Astrocyte of the spinal cord (primary cell): Measurements from ENCODE around the gene APOB.

Experiments
- DNase-seq: peaks from one replicate; pipeline ENCODE4 v3.0.0; 2011; ENCODE audit warnings: low read depth, low spot score
- H3K4me3 ChIP-seq: 2 replicates; pipeline ENCODE4 v1.5.1; 2011; ENCODE audit warnings: low read depth, mild to moderate bottlenecking, low read length, moderate library complexity
- in situ Hi-C: cut with HindIII; loops from 2 replicates; pipeline ENCODE4 v1.10.0; 2017; ENCODE audit warnings: low sequenced_read_pairs
- TF ChIP-seq, protein P1 (sequence below): IDR thresholded peaks from 2 replicates; pipeline ENCODE4 v1.5.1; 2012; ENCODE audit warnings: low read depth, mild to moderate bottlenecking, low read length, inconsistent platforms

The APOB gene

GRCh38 chr2:20962939-20963557 is 80.8 kb downstream of the APOB start:
- in situ Hi-C loops = no loop called here
- no peak overlapping the region for H3K4me3 ChIP-seq
- TF ChIP-seq, protein P1, sequence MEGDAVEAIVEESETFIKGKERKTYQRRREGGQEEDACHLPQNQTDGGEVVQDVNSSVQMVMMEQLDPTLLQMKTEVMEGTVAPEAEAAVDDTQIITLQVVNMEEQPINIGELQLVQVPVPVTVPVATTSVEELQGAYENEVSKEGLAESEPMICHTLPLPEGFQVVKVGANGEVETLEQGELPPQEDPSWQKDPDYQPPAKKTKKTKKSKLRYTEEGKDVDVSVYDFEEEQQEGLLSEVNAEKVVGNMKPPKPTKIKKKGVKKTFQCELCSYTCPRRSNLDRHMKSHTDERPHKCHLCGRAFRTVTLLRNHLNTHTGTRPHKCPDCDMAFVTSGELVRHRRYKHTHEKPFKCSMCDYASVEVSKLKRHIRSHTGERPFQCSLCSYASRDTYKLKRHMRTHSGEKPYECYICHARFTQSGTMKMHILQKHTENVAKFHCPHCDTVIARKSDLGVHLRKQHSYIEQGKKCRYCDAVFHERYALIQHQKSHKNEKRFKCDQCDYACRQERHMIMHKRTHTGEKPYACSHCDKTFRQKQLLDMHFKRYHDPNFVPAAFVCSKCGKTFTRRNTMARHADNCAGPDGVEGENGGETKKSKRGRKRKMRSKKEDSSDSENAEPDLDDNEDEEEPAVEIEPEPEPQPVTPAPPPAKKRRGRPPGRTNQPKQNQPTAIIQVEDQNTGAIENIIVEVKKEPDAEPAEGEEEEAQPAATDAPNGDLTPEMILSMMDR = peak; percentile 90
- peak; percentile 52 for DNase-seq

DNA sequence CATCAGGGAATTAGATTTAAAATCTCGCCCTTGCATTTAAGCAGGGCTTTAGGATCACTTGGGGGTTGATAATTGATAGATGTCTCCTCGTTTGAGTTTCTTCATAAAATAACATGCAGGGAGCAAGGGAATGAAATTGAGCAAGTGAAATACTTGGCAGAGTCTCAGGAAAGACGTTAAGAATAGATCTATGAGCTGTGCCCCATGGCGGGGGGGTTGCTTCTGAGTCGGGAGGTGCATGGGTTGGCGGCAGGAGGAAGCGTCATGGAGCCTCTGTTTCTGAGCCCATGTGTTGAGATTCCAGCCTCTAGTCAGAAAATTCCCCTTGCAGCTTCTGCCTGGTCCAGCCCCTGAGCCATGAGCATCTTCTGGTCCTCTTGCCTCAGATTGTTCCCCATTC is 82.0 kb downstream of the APOB start:
- no peak overlapping the region for H3K4me3 ChIP-seq
- TF ChIP-seq, protein P1 = no peak
- DNase-seq = no peak
- in situ Hi-C loops = no loop called here

- in situ Hi-C loops = no loop called here
- DNase-seq = no peak
- TF ChIP-seq, protein P1 = no peak
- H3K4me3 ChIP-seq = no peak overlapping the region
These were observed 83.9 kb downstream of the APOB start for GRCh38 chr2:20960003-20960402.

GRCh38 chr2:20959252-20959651 is 84.6 kb downstream of the APOB start:
- no peak for DNase-seq
- no peak overlapping the region for H3K4me3 ChIP-seq
- in situ Hi-C loops = no loop called here
- TF ChIP-seq, protein P1 = no peak

DNA sequence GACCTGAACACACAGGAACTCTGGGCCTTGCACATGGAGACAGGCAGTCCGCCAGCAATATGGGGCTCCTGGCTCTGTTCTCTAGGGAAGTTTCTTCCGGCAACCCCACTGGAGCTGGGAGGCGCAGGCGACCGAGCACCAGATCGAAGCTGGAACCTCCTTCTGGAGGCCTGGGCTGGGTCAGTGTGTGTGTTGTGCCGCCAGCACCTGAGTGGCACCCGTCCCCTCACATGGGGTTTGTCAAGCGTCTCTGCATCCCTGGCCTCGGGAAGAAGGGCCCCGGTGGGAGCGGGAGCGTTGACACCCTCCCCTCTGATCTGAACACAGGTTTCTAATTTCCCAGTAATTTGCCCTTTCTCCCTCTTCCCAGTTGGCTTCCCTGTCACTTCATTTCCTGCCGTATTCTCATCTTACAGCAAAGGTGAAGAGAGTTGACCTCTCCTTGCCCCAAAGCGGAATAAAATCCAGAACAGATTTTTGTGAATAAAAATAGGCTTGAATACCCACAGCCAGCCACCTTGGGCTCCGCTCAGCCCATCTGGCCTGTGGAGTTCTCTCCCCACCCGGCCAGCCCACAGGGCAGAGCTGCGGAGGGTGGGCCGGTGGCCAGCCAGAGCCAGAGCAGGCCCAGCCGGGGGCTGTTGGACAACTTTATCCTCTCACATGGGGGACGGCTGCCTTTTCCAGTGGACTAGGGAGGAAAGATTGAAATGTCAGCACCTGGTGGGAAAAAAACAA is 85.9 kb downstream of the APOB start:
- no peak overlapping the region for H3K4me3 ChIP-seq
- TF ChIP-seq, protein P1 = no peak
- no peak for DNase-seq
- in situ Hi-C loops = no loop called here

DNA sequence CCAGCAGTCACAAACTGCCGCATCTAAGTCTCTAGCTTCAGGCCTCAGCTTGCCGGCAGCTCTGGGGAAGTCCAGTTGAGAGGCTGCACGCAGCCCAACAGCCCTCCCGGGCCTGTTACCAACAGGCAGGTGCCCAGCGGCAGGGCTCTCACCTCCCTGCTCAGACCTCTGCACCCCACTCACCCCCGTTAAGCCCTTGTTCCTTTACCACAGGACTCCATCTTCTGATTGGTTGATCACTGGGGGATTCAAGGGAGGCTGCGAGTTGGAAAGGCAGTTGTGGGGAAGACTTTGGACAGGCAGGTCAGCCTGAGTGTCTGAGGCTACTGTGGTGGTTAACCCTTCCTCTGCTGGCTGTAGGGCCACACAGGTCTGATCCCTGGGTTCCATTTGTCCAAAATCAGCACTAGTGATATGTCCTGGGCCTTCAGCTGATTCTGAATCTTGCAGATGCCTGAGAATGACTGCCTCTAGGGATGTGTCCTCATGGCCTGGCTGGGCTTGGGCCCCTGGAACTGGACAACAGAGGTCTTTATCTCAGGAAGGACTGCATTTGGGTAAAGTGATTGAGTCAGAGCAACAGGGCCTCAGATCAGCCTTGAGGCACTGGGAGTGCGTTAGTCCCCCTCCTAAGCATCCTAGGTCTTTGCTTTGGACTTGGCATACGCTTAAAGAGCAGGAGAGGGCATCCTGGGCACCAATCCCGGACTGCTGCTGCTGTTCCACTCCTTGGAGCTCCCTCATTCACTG is 88.4 kb downstream of the APOB start:
- TF ChIP-seq, protein P1 = no peak
- in situ Hi-C loops = no loop called here
- H3K4me3 ChIP-seq = no peak overlapping the region
- DNase-seq = no peak
